Vagina (tissue), 2 donors: ENCODE data around the gene FAM236B. TPM values are rescaled to one million over a fixed set of nuclear protein-coding genes. Genes with fewer than 3 reads are reported as not detected.
"Not testable (repeated sequence)": the region's sequence is repeated elsewhere in the genome, so short reads cannot be mapped to it uniquely, and the experiment has no call there.

Experiments
- DNase-seq, 2 donors: peaks; one replicate each; pipeline ENCODE4 v3.0.0-alpha.2; 2017; ENCODE audit errors: extremely low spot score in 2 of 2
- H3K27ac ChIP-seq: fragments of 200-600 bp; sonication (generic); one replicate; pipeline ENCODE4 v1.5.1; 2019
- H3K27me3 ChIP-seq: fragments of 200-600 bp; sonication (generic); one replicate; pipeline ENCODE4 v1.5.1; 2019
- H3K36me3 ChIP-seq, 2 donors: fragments of 200-600 bp; sonication (generic); one replicate each; pipeline ENCODE4 v1.5.1; 2017 to 2019
- H3K4me1 ChIP-seq: fragments of 200-600 bp; sonication (generic); one replicate; pipeline ENCODE4 v1.5.1; 2019
- H3K4me3 ChIP-seq, 2 donors: fragments of 200-600 bp; sonication (generic); 1 replicate in 1 of 2; 2 replicates in 1 of 2; pipeline ENCODE4 v1.5.1; 2016 to 2019
- H3K9me3 ChIP-seq: fragments of 200-600 bp; sonication (generic); one replicate; pipeline ENCODE4 v1.5.1; 2019
- POLR2A ChIP-seq, 2 donors: fragments of 450-650 bp; IDR thresholded peaks; one replicate each; pipeline ENCODE4 v1.6.1; 2017; ENCODE audit warnings: antibody characterized with exemption in 2 of 2, mild to moderate bottlenecking in 2 of 2, moderate library complexity in 2 of 2
- POLR2AphosphoS5 ChIP-seq, 2 donors: sonication (generic); formaldehyde crosslinking; IDR thresholded peaks; one replicate each; pipeline ENCODE4 v1.9.0; 2017; ENCODE audit warnings: antibody characterized with exemption in 2 of 2, mild to moderate bottlenecking in 2 of 2, low read depth in 1 of 2; ENCODE audit not compliant: insufficient read depth in 1 of 2
- intact Hi-C: fragments of 100-400 bp; cut with DNase I; formaldehyde crosslinking; loops from one replicate; pipeline ENCODE4 v1.15.1; 2023
- small RNA-seq: library from RNA; depleted of rRNA; stranded (forward); fragments of <200 nt; gene quantifications from one replicate; pipeline ENCODE3, GENCODE V24; 2016
- total RNA-seq: library from RNA; depleted of rRNA; stranded (reverse); fragments of >200 nt; gene quantifications from one replicate; pipeline ENCODE4 v1.2.3, GENCODE V29; 2016
- TF ChIP-seq, protein P1 (sequence below), 3 experiments: fragments of 450-650 bp in 2 of 3; fragments of 200-600 bp in 1 of 3; sonication (generic) in 1 of 3; IDR thresholded peaks; one replicate each; pipeline ENCODE4 v1.5.1; 2017 to 2019; ENCODE audit warnings: antibody characterized with exemption in 3 of 3, mild to moderate bottlenecking in 2 of 3, moderate library complexity in 2 of 3

FAM236B gene
- total RNA-seq, 1 donor from 2014 or later: not detected

DNA sequence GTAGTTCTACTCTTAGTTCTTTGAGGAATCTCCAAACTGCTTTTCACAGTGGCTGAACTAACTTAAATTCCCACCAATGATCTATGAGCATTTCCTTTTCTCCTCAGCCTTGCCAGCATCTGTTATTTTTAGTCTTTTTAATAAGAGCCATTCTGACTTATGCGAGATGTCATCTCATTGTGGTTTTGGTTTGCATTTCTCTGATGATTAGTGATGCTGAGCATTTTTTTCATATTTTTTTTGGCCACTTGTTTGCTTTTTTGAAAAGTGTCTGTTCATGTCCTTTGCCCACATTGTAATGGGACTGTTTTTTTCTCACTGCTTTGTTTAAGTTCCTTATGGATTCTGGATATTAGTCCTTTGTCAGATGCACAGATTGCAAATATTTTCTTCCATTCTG is 46.9 kb downstream of the FAM236B start:
- no peaks in the 10 kb centered on the region for H3K4me1 ChIP-seq
- H3K36me3 ChIP-seq: no peaks in the 10 kb centered on the region
- H3K27ac ChIP-seq: no peak overlapping the region
- intact Hi-C loops: no loop called here
- no peaks in the 10 kb centered on the region for H3K9me3 ChIP-seq
- no peak overlapping the region for H3K4me3 ChIP-seq
- TF ChIP-seq POLR2A (IDR thresholded peaks at IDR 0.05): no peak
- TF ChIP-seq, protein P1, sequence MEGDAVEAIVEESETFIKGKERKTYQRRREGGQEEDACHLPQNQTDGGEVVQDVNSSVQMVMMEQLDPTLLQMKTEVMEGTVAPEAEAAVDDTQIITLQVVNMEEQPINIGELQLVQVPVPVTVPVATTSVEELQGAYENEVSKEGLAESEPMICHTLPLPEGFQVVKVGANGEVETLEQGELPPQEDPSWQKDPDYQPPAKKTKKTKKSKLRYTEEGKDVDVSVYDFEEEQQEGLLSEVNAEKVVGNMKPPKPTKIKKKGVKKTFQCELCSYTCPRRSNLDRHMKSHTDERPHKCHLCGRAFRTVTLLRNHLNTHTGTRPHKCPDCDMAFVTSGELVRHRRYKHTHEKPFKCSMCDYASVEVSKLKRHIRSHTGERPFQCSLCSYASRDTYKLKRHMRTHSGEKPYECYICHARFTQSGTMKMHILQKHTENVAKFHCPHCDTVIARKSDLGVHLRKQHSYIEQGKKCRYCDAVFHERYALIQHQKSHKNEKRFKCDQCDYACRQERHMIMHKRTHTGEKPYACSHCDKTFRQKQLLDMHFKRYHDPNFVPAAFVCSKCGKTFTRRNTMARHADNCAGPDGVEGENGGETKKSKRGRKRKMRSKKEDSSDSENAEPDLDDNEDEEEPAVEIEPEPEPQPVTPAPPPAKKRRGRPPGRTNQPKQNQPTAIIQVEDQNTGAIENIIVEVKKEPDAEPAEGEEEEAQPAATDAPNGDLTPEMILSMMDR (IDR thresholded peaks at IDR 0.05): no peak
- TF ChIP-seq POLR2AphosphoS5 (IDR thresholded peaks at IDR 0.05; ENCODE audit: insufficient read depth in 1 of 2, low read depth in 1 of 2): no peak
- no peaks in the 10 kb centered on the region for H3K27me3 ChIP-seq
- DNase-seq: no peak

- H3K36me3 ChIP-seq, intact Hi-C loops, H3K4me3 ChIP-seq, H3K9me3 ChIP-seq, DNase-seq, H3K4me1 ChIP-seq, H3K27me3 ChIP-seq, H3K27ac ChIP-seq: not testable (repeated sequence)
Observed at GRCh38 chrX:72733636-72734035, 48.8 kb downstream of the FAM236B start.

Small RNA genes lying within 50 kb of the gene (small RNA-seq; reads per million reads assigned to genes)
- gene RNU1-112P: not detected

Other genes with a start within 250 kb of the FAM236B start
- 33.4 TPM for gene HDAC8, start 209.8 kb downstream of the FAM236B start, total RNA-seq
- gene PHKA1, start 68.4 kb downstream of the FAM236B start, total RNA-seq: 5.2 TPM
- gene DMRTC1B, start 5.8 kb downstream of the FAM236B start, total RNA-seq: not detected
- not detected for gene FAM236D, start 25.6 kb upstream of the FAM236B start, total RNA-seq
- gene FAM236C, start 130.0 kb upstream of the FAM236B start, total RNA-seq: not detected
- gene FAM236A, start 155.5 kb upstream of the FAM236B start, total RNA-seq: not detected
- gene DMRTC1, start 161.2 kb upstream of the FAM236B start, total RNA-seq: 2.2 TPM
- gene PABPC1L2B, start 220.3 kb upstream of the FAM236B start, total RNA-seq: not detected